SIG-M5 (cell line): ENCODE results near the gene AOX1.
"Not testable (repeated sequence)": the region's sequence is repeated elsewhere in the genome, so short reads cannot be mapped to it uniquely, and the experiment has no call there.

ENCODE experiments used
- DNase-seq: peaks from one replicate; lab custom pipeline; 2025; lab: John Stamatoyannopoulos, UW

Gene AOX1

DNA sequence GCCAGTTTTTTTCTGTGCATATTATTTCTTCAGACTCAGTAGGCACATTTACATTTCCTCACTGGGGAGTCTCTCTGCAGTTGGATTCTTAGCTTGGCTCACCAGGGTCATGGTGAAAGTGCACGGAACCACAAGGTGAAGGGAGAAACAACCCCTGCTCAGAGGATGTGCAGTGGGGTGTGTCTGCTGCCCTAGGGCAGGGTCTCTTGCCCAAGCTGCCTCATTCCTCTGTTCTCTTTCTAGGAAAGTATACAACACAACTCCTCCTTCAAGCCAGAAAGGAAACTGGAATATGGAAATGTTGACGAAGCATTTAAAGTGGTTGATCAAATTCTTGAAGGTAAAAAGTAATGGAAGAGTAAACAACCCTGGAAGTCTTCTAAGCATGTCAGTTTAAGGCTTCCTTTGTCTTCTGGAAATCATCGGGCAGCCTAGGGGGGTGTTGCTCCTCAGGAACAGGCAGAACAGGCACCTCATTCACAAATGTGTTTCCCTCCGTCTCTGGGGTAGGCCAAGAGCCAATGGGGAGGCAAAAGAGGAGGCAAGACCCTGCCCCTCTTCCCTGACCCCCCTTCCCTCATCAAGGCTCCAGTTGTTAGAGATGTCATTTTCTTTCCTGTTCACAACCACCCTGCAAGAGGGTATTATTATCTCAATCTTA, 41.4 kb downstream of the AOX1 start:
- DNase-seq: no peak

DNA sequence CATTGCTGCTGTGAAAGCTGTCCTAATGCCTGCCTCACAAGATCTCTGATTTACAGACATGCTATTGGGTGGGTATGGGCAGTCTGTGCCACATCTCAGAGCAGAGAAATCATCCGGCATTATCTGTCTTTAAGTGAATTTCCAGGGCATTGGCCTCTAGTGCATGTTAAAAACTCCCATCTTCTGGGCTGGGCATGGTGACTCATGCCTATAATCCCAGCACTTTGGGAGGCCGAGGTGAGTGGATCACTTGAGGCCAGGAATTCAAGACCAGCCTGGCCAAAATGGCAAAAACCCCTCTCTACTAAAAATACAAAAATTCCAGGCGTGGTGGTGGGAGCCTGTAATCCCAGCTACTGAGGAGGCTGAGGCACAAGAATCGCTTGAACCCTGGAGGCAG, 42.6 kb downstream of the AOX1 start:
- DNase-seq: not testable (repeated sequence)

DNA sequence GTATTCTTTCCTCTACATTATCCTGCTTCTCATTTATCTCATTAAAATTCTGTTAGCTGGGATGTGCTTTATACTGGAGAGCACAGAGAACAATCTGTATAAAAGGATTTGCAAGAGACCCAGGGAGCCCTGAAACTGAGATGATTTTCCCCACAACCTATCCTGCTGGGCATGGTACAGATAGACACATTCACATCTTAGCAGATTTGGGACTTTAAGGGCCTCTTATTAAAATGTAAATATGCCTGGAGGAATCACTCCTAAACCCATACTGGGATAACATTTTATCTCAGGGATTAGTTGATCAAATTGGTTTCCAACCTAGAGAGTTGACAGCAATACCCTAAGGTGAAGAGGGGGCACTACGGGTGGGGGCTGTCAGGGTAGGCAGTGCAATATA, 45.5 kb downstream of the AOX1 start:
- DNase-seq: no peak

DNA sequence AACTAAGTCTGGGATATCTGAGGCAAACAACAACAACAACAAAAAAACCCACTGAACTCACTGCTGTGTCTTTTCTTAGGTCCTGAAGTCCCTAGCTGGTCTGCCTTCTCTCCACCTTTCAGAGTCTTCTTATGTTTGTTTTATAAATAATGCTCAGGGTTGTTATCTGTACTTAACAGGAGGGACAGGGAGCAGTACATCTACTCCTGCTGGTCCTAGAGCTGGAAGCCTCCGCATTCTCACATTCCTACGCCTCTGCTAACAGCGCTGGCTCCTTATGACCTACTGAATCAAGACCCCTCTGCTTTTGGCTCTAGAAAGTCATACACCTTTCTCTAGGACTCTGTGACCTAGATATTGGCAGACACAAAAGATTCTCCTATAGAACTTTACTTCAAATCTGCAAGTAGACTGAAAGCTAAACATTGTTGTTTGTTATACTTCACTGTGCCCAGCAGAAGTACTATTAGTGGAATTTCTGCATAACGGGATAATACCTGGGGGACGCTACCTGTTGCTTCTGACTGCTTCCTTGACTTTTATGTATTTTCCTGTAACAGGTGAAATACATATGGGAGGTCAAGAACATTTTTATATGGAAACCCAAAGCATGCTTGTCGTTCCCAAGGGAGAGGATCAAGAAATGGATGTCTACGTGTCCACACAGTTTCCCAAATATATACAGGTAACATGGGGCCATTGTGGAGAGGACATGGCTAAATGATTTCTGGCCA, 48.6 kb downstream of the AOX1 start:
- DNase-seq: no peak

DNA sequence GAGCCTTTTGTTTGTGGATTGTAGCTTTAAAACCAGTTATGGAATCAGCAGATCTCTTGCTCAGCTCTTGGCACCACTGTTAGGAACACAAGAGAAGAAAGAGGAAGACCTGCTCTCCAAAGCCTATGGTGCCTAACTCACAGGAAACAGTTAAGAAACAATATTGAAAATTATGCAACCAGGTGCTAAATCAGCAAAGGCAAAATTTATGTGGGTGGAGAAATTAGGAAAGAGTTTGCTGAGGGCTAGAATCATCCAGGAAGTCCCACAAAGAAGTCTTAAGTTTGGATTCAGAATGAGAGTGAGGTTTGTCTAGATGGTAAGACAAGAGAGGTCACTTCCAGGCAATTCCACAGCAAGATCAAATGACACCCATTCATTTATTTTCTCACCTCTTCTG, 49.4 kb downstream of the AOX1 start:
- DNase-seq: peak; percentile 82

DNA sequence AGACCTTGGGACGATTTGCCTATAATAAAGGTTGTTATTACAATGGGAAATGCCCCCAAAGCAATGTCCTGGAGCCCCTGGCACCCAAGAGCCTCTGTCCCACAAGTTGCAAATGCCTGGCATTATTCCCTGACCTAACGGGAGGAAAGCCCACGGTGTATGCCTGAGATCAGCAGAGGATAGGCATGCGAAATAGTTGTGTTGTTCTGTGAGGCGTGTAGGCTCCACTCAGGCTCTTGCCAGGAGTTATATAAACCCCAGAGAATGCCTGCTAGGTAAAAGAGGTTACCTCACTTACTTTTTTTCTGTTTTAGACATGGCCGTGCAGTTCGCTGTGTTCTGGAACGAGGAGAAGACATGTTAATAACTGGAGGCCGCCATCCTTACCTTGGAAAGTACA, 52.1 kb downstream of the AOX1 start:
- no peak for DNase-seq

DNA sequence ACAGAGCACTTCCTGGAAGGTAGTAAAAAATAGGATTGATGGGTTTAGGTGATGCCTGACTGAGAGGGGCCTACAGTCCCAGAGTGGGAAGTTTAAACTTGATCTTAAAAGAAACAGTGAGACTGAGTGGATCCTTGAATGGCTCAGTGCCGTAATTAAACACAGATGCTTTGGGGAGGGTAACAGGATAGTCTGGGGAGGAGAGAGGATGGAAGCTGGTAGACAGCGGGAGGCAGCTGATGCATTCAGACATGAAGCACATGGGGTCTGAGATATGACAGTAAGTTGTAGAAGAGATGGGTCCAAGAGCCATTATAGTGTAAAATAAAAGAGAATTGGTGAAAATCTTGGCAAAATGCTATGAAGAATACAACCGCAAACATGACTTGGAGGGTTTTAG, 54.4 kb downstream of the AOX1 start:
- DNase-seq: no peak

DNA sequence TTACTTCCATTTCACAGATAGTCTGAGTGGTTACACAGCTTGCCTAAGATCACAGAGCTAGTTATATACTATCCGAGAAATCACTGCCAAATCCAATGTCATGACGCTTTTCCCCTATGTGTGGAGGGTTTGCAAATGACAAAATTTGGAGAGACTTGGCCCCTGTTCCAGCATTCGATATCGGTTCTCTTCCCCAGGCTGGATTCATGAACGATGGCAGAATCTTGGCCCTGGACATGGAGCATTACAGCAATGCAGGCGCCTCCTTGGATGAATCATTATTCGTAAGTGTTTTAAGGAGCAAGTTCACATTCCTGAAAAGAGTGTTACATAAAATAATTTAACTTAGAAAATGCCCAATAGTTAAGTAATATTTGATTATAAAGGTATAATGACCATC, 55.1 kb downstream of the AOX1 start:
- DNase-seq: no peak

DNA sequence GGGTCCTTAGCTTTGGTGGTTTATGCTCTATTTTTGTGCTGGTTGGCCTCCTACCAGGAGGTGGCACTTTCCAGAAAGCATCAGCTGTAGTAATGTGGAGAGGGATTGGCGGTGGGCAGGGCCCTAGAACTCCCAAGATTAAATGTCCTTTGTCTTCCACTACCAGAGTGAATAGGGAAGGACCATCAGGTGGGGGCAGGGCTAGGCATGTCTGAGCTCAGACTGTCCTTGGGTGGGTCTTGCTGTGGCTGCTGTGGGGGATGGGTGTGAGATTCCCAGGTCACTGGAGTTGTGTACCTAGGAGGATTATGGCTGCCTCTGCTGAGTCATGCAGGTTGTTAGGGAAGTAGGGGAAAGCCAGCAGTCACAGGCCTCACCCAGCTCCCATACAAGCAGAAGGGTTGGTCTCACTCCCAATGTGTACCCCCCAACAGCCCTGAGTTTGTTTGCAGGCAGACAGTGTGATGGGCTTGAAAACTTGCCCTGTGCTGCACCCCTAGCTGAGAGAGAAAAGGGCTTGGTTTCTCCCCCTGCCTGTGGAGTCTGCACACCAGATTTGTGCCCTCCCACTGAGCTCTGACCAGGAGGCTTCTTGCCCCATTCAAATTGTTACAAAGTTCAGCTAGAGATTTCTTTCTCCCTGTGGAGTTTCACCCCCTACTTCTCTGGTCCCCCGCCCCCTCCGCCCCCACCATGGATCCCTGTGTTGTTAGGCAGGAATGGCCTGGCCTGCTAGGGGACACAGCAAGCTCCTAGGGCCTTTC, 62.9 kb downstream of the AOX1 start:
- not testable (repeated sequence) for DNase-seq

DNA sequence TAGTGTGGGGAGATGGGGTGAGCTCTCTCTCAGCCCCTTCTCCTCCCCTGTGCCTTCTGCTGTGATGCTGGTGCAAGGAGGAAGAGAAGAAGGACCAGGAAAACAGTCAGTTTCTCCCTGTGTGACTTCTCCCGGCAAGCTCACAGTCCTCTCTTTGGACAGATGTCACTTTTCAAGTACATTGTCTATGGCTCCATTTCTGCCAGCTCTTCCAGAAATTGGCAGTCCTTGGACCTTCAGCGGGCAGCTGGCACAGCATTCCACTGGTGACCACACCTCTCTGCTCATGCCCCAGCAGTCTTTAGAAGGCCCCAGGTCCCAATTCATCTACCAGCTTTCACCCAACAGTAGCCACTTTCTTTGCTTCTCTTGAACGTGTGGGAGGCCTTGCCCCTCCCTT, 63.9 kb downstream of the AOX1 start:
- DNase-seq: no peak

DNA sequence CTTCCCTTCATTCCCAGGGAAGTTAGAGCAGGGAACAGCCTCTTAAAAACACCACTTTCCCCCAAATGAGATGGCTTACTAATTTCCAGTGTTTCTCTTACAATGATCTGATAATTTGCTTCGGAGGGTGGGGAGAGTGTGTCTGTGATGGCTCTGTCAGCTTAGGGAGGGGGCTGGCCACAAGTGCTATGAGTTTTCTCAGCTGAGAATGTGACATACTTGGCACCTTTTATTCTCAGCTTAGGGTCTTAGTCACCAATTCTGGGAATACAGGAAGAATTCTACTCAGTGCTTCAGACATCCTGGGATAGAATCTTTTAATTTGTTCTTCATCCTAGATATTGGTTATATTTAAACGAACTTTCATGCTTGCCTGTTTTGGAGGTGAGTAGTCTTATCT, 64.4 kb downstream of the AOX1 start:
- no peak for DNase-seq

DNA sequence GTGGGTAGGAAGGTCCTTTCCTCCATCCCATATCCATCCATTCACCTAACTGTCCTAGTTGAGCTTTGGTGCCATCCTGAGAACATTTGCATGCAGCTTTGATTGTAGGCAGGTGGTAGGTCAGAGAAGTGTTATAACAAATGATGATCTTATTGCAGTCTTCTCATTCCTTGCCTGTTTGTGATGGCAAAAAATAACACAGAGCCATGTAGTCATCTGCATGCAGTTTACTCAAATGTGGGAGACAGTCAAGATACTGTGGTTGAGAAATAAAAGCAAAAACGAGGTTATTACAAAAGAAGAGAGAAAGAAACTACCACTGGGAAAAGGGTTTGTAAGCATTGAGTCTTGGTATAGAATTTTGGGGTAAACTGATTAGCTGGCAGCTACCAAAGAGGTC, 66.3 kb downstream of the AOX1 start:
- no peak for DNase-seq

DNA sequence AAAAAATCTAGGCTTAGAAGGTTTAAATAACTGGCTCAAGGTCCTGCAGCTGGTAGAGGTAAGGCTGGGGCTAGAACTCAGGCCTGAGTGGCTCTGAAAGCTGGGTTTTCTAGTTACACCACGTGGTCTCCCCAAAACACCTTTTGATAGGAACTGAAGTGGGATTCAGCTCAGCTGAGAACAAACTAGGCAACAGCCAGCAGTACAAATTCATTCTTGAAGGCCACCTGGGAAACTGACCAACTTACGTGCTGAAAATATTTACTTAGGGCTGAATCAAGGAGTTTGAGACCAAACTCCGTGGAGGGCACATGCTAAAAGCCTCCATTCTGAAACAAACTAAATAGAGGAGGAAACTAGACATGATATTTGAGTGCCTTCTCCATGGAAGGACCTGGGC, 67.2 kb downstream of the AOX1 start:
- DNase-seq: no peak

DNA sequence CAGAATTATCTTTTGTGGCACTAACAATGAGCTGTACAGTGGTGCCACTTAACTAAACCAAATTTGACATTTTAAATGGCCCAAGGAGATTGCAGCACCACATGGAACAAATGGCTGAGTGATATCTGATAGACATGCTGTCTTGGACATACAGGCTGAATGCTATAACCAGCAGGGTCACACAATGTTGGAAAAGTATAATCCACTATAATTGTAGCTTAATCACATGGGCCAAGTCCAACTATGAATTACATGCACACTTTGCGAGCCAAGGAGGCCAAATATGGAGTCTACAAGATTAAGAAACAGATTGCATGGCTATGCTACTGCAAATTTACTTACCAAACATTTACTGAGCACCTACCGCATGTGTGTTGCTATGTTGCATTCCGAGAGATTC, 69.0 kb downstream of the AOX1 start:
- DNase-seq: no peak

DNA sequence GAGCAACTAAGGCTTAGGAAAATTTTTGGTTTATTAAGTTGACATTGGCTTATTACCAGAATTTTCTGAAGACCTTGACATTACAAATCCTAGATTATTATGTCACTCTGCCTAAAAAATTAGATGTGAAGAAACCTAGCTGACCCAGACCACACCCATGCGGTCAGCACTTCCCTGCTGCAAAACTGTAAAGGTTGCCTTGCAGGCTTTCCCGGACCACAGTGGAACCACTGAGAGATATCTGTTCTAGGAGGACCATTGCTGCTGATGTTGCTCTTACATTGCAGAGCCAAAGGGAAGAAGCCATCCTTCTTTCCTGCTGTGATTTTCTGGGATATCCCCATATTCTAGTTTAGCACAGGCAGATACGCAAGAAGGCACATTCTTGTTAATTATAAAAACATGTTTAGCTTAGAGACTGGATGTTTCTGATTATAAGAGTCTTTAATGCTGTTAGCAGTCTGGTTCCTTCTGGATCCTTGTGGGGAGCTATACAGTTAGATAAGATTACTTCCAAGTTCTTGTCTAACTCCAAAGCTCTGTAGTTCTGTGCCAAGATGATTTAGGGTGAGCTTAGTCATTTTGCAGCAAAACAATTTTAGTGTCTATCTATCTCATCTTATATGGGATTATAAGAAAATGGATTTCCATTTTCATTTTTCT, 70.2 kb downstream of the AOX1 start:
- no peak for DNase-seq

DNA sequence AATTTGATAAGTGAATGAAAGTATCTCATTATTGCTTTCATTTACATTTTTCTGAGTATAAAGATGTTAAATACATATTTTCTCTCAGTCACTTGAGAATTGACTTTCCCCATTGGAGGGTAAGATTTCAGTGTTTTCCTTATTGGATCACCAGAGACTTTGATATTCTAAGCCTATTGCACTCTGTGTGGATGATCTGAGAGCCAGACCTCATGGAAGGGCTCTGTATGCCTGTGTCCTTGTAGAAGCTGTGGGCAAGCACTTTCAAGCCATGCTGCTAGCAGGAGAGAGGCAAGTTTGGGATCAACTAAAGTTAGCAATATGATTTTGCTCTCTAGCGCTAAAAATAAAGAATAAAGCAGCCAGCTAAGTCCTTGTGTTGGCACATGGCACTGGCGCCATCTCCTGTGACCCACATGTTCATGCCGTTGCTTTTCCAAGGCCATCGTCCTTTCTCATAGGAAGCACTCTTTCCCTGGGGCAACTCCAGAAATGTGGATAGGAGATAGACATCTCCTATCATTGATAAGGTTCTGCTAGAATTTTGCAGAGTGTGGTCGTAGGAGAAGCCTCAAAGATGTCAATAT, 72.6 kb downstream of the AOX1 start:
- DNase-seq: no peak

DNA sequence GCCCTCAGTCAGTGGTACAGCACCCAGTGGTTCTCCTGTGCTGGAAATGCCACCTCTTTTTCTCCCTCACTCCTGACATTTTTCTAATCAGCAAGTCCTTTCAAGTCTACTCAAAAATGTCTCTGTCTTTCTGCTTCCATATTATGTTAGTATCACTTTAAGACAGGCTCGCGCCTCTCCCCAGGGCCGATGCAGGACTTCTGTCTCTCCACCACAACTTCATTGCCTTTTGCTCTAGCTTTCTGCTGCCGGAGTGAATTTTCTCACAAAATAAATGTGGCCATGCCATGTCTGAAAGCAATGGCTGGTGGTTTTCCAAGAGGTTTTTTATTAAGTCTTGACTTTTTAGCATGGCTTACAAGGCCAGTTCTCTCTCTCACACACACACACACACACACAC, 73.6 kb downstream of the AOX1 start:
- no peak for DNase-seq

DNA sequence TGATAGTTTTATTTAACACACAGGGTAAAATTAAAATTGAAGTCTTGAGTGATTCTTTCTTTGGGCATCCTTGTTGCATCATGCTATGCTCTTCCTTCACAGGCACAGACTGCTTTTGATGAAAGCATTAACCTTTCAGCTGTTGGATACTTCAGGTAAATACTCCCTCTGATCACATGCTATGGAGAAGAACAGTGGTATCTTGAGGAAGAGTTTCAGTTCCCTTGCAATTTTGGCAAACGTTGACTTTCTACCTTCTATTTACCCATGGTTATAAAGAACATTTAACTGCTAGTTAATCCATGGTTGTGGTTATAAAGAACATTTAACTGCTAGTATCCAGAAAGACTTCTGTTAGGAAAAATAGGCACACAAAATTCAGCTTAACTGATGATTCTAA, 75.7 kb downstream of the AOX1 start:
- no peak for DNase-seq

DNA sequence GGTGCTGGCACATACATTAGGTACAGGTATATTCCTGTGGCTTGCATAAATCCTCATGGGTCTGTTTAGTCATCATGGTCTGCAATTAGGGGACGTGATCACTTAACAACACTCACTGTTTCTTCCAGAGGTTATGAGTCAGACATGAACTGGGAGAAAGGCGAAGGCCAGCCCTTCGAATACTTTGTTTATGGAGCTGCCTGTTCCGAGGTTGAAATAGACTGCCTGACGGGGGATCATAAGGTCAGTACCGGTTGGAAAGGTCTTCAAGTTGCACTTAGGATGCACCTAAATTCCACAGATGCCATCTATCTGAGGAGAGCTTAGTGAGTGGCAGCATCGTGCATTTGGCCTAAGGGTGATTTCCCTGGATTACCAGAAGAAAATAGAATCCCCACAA, 76.9 kb downstream of the AOX1 start:
- DNase-seq: no peak

DNA sequence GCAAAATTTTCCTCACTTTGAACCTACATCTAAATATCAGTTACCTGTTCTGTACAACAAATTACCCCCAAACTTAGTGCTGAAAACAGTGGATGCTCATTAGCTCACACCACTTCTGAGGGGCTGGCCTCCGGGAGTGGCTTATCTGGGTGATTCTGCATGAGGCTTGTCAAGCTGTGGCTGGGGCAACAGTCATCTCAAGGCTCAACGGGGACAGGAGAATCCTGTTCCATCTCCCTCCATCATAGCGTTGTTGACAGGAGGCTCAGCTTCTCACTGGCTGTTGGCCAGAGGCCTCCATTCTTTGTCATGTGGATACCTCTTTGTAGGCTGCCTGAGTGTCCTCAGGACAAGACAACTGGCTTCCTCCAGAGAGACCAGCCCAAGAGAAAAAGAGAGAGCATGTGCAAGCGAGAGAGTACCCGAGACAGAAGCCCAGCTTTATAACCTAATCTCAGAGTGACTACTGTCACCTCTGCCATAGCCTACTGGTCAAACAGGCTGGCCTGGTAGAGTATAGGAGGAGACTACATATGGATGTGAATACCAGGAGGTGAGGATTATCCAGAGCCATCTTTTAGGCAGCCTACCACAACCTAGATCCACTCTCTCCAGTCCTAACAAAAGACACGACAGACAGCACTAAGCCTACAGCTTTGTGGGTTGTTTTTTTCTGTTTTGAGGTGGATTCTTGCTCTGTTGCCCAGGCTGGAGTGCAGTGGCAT, 79.1 kb downstream of the AOX1 start:
- no peak for DNase-seq

DNA sequence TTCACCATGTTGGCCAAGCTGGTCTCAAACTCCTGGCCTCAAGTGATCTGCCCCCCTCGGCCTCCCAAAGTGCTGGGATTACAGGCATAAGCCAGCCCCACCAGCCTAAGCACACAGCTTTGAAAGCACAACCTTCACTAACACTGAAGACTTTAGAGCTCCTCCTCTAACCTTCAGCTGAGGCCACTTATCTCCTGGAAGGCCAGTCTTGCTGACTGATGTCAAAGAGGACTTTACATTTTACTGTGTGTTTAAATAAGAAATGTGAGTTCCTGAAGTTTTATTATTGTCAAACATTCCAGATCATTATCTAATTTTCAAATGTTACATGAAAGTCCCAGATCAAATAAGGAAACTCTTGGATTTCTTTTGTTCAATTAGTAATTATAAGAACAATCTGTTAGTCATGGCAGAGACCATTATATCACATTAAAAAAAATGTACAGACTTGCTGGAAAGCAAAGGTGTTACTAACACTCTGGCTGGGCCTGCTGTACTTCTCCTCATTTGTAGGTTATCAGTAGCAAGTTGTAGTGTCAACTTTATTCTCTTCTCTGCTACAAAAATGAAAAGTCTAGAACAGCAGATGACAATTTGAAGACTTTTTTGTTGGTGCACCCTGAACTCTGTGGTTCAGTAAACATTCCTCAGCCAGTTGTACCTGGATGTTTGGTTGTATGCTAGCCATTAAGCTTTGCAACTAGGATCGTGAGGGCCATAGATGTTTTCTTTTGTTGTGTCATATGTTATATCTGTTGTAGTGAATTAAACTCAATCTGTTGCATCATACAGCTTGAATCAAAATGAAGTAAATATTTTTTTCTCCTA, 80.0 kb downstream of the AOX1 start:
- no peak for DNase-seq
